SJCRH30 (cell line): ENCODE measurements around the gene OPCML. TPM values are rescaled to one million over a fixed set of nuclear protein-coding genes. Genes with fewer than 3 reads are reported as not detected.

Source experiments
- DNase-seq, 2 experiments: peaks; one replicate each; pipeline ENCODE4 v3.0.0-alpha.2; 2015 to 2020
- H3K27ac ChIP-seq: fragments of 250-450 bp; sonication (Bioruptor Pico); 2 replicates; pipeline ENCODE4 v1.5.1; 2020; ENCODE audit warnings: mild to moderate bottlenecking, moderate library complexity
- H3K27me3 ChIP-seq: fragments of 250-450 bp; sonication (Bioruptor Pico); 2 replicates; pipeline ENCODE4 v1.5.1; 2020; ENCODE audit warnings: mild to moderate bottlenecking, moderate library complexity
- H3K36me3 ChIP-seq: fragments of 250-450 bp; sonication (Bioruptor Pico); 2 replicates; pipeline ENCODE4 v1.5.1; 2020; ENCODE audit warnings: mild to moderate bottlenecking, moderate library complexity
- H3K4me1 ChIP-seq: fragments of 250-450 bp; sonication (Bioruptor Pico); 2 replicates; pipeline ENCODE4 v1.5.1; 2020; ENCODE audit warnings: mild to moderate bottlenecking, moderate library complexity
- H3K4me3 ChIP-seq: fragments of 250-450 bp; sonication (Bioruptor Pico); 2 replicates; pipeline ENCODE4 v1.5.1; 2020; ENCODE audit warnings: mild to moderate bottlenecking, moderate library complexity
- H3K9me3 ChIP-seq: fragments of 250-450 bp; sonication (Bioruptor Pico); replicated peaks from 2 replicates; pipeline ENCODE4 v1.5.1; 2020; ENCODE audit warnings: mild to moderate bottlenecking, moderate library complexity
- total RNA-seq: library from RNA; depleted of rRNA; stranded (reverse); fragments of >200 nt; shearing (Covaris generic); gene quantifications from 2 replicates; pipeline ENCODE4 v1.2.3, GENCODE V29; 2014

Gene OPCML
- total RNA-seq, 1 experiment from 2014 or later: not detected

DNA sequence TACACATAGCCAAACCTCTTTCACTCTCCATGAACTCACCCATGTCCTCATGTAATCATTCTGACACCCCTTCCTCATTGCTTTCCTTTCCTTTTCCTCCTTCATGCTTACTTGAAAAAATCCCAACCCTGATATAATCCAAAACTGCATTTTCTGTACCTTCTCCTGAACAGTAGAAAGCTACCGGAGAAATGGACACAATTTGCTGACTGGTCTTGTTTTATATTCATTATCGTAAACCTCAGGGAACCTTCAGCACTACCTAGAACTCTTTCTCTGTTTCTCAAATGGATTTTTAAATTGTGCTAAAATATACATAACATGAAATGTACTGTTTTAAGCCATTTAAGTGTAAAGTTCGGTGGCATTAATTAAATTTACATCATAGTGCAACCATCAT lies 1165.0 kb downstream of the OPCML start:
- Histone ChIP-seq H3K27ac (no peak overlapping the region), H3K9me3 (no peaks in the 10 kb centered on the region), H3K4me1 (no peaks in the 10 kb centered on the region), H3K27me3 (no peaks in the 10 kb centered on the region), H3K4me3 (no peak overlapping the region), H3K36me3 (no peaks in the 10 kb centered on the region)
- no peak for DNase-seq

DNA sequence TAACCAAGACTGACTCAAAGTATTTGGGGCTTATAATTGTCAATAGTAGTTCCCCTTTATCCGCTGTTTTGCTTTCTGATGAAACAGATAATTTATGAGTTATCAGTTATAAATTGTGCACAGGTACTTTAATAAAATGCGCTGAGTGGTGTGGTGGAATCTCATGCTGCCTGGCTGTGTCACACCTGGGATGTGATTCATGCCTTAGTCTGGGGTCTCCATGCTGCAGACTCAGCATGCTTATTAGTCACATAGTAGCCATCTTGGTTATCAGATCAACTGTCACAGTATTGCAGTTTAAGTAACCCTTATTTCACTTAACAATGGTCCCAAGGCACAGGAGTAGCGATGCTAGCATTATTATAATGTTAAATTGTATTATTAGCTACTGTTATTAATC lies 1166.7 kb downstream of the OPCML start:
- Histone ChIP-seq H3K4me3 (no peak overlapping the region), H3K27ac (no peak overlapping the region), H3K4me1 (no peaks in the 10 kb centered on the region), H3K27me3 (no peaks in the 10 kb centered on the region), H3K9me3 (no peaks in the 10 kb centered on the region), H3K36me3 (no peaks in the 10 kb centered on the region)
- no peak for DNase-seq
